ENCODE measurements around the gene CPA3. TPM values are rescaled to one million over a fixed set of nuclear protein-coding genes. Genes with fewer than 3 reads are reported as not detected.

Gene CPA3
- total and polyA plus RNA-seq, 5 experiments from 2014 or later = not detected

DNA sequence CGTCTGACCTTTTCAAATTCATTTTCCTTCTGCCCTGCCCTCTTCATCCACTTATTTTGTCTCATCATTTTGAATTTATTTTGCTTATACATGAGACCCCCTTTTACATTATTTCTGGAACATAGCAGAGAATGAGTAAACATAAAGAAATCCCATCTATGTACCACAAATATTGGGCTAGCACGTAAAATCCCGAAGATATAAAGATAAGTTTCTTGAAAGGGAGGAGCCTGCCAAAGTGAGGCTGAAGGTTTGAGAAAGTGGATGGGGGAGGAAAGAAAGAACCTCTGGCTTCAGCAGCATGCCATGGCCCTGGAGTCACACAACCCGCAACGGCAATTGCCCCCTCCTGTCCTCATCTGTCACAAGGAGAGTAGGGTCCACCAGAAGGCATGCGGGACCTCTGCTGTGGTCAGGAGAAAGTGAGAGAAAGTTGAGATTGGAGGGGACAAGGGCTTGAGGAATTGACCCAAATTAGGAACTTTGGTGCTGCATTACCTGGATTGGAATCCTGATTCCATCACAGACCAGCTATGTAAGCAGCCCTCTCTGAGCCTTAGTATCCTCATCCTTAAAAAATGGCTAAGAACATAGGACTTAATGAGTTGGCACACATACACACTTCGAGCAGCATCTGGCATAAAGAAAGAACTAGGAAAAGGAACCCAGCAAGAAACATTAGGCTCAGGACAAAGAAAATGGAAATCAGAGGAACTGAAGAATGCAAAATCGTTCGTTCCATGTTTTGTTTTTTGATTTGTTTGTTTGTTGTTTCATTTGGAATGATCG is 72.6 kb downstream of the CPA3 start:
- no peaks in the 10 kb centered on the region for H3K9me3 Mint-ChIP-seq
- no peak for ATAC-seq

DNA sequence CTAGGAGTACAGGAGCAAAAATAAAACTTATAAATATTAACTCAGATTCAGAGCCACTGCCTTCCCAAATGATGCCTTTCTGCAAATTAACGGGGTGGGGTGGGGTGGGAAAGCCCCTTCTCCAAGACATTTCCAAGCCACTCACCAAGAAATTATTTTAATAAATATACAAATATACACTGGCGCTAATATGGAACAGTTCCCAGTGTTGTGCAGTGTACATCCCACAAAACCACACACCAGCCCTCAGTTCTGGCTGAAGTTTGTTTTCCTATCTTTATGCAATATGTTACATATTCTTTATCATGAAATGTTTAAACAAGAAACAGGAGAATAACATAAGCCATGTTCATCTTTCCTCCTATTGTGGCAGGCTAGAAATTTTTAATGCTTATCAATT is 73.2 kb downstream of the CPA3 start:
- ATAC-seq (no peak), DNase-seq (no peak)
- Mint-ChIP-seq H3K27me3 (peaks cover 8 to 32% (median 23%) of the 10 kb centered on the region in 5 donors), H3K4me1 (no peaks in the 10 kb centered on the region), H3K9me3 (no peaks in the 10 kb centered on the region), H3K27ac (no peak overlapping the region), H3K36me3 (no peaks in the 10 kb centered on the region), H3K4me3 (no peak overlapping the region)
- POLR2A ChIA-PET = no interaction called here

More for the DNA sequence above, 72.6 kb downstream of the CPA3 start:
- Mint-ChIP-seq H3K27ac (no peak overlapping the region), H3K4me1 (no peaks in the 10 kb centered on the region), H3K27me3 (peaks cover 6 to 38% (median 23%) of the 10 kb centered on the region in 5 donors), H3K4me3 (no peak overlapping the region), H3K36me3 (no peaks in the 10 kb centered on the region)
- no peak for DNase-seq
- POLR2A ChIA-PET = no interaction called here

DNA sequence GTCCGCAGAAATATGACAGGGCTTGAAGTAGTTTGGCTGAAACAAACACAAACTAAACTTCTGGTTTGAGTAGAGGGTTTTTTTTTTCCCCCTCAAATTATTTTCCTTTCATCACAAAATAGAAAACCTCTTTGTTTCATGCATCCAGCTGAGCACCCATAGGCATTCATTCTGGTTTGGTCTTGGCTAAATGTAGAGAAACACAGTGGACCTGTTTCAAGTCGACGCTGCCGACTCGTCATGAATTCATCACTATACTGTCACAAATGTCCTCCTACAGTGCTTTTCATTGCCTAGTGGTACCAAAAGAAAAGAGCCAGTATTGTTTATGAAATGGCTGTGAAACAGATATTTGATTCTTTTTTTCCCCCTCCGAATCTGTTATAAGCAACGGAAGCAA is 73.8 kb downstream of the CPA3 start:
- Mint-ChIP-seq H3K4me1 (no peaks in the 10 kb centered on the region), H3K9me3 (no peaks in the 10 kb centered on the region), H3K36me3 (no peaks in the 10 kb centered on the region), H3K4me3 (no peak overlapping the region), H3K27ac (no peak overlapping the region), H3K27me3 (peaks cover 8 to 28% (median 20%) of the 10 kb centered on the region in 5 donors)
- POLR2A ChIA-PET = no interaction called here
- ATAC-seq (no peak), DNase-seq (no peak)

DNA sequence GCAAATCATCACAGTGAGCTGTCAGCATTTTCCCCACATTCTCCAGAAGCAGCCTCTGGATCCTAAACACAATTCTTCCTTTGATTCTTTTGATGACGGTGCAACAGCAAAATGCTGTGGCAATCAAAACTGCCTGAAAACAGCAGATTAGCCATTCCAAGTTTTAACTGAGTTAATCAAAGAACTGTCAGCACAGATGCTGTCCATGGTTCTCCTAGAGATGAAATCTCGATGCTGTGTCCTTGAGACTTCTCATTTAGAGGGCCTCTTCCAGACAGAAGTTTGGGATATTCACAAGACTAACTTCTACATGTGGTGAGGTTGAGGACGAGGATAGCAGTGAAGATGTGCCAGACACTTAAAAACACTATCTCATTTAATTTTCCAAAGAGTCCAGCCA is 75.9 kb downstream of the CPA3 start:
- Mint-ChIP-seq H3K9me3 (no peaks in the 10 kb centered on the region), H3K4me1 (no peaks in the 10 kb centered on the region), H3K4me3 (no peak overlapping the region), H3K36me3 (no peaks in the 10 kb centered on the region), H3K27ac (no peak overlapping the region), H3K27me3 (peaks cover 6 to 21% (median 16%) of the 10 kb centered on the region in 5 donors)
- ATAC-seq (no peak), DNase-seq (no peak)
- POLR2A ChIA-PET = no interaction called here

DNA sequence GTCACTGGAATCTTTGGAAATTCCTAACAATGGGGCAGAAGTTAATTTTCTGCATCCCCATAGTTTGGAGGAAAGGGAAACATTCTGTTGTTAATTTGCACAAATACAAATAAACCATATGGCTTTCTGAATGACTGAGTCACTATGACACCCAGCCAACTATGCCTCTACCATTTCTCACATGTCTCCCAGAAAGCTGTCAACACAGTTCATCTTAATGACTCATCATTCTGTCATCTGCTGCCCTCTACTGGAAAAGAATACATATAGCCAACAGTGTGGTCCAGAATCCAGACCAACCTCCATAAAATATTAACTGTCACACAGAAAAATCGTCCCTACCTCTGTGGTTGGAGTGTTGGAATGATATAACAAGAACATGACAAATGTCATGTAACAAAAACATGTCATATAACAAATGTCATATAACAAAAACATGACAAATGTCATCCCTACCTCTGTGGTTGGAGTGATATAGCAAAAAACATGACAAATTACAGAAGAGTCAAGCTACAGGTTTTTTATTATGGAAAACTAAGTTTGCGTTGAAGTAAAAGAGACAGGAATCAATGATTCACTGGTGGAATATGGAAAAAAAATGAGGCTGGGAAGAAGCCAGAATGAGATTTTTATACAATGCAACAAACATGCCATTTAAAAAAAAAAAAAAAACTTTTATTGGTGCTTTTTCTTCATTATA is 78.6 kb downstream of the CPA3 start:
- Mint-ChIP-seq H3K4me3 (no peak overlapping the region), H3K27ac (peak overlapping the region in 1 of 10 donors; percentile 85), H3K9me3 (no peaks in the 10 kb centered on the region), H3K27me3 (peaks cover 0 to 10% (median 2%) of the 10 kb centered on the region in 5 donors), H3K36me3 (no peaks in the 10 kb centered on the region), H3K4me1 (no peaks in the 10 kb centered on the region)
- peak; percentile 72 to 76 for ATAC-seq
- DNase-seq = peak in 3 of 10 donors; percentile 25 to 40 (median 30)
- POLR2A ChIA-PET = no interaction called here

DNA sequence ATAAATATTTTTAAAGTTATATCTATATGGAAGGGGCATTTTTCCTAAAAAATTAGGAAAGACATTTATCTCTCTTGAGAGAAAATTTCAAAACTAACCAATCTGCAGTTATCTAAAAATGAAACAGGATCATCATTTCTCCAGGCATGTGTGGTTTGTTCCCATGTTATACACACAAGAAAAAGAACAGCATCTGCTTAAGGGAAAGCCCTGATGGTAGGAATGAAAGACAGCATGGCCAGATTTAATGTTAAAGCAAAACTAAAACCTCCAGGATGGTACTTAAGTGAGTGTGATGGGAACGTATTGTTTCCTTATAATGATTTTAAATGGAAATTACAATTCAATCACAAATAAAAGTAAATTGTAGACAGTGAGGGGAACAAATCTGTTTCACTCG is 80.0 kb downstream of the CPA3 start:
- POLR2A ChIA-PET = no interaction called here
- DNase-seq (no peak), ATAC-seq (no peak)
- Mint-ChIP-seq H3K4me1 (no peaks in the 10 kb centered on the region), H3K4me3 (no peak overlapping the region), H3K27me3 (peaks cover 0 to 6% (median 0%) of the 10 kb centered on the region in 5 donors), H3K36me3 (no peaks in the 10 kb centered on the region), H3K9me3 (no peaks in the 10 kb centered on the region), H3K27ac (no peak overlapping the region)

Other genes starting within 250 kb of the CPA3 start
- not detected for gene AGTR1, start 167.4 kb upstream of the CPA3 start, total RNA-seq
- gene AGTR1, start 167.4 kb upstream of the CPA3 start, polyA plus RNA-seq = not detected
- not detected for gene CPB1, start 37.5 kb upstream of the CPA3 start, total RNA-seq
- gene CPB1, start 37.5 kb upstream of the CPA3 start, polyA plus RNA-seq = not detected
- gene GYG1, start 126.2 kb downstream of the CPA3 start, total RNA-seq = 10 to 100 TPM; 18.7 to 21.1 TPM
- gene GYG1, start 126.2 kb downstream of the CPA3 start, polyA plus RNA-seq = 10 to 100 TPM; 23.4 to 28.0 (median 25.1) TPM
- gene HLTF, start 221.2 kb downstream of the CPA3 start, total RNA-seq = 10 to 100 TPM; 29.0 to 34.6 TPM
- 10 to 100 TPM; 26.1 to 31.3 (median 31.0) TPM for gene HLTF, start 221.2 kb downstream of the CPA3 start, polyA plus RNA-seq